Glomerular visceral epithelial cell (primary cell): ENCODE measurements around the gene MYO18B.

Experiments used
- DNase-seq: peaks from one replicate; pipeline ENCODE4 v3.0.0-alpha.2; 2016; ENCODE audit errors: extremely low spot score

MYO18B gene

GRCh38 chr22:25824828-25825423, 82.9 kb downstream of the MYO18B start:
- DNase-seq: no peak

GRCh38 chr22:25827415-25827814, 85.4 kb downstream of the MYO18B start:
- no peak for DNase-seq

- DNase-seq: no peak
Measured at GRCh38 chr22:25828422-25828821, 86.4 kb downstream of the MYO18B start.

GRCh38 chr22:25829237-25829636, 87.2 kb downstream of the MYO18B start:
- DNase-seq: no peak

GRCh38 chr22:25829808-25830777, 88.1 kb downstream of the MYO18B start:
- no peak for DNase-seq

GRCh38 chr22:25833091-25833490, 91.1 kb downstream of the MYO18B start:
- DNase-seq: no peak

GRCh38 chr22:25833676-25834075, 91.7 kb downstream of the MYO18B start:
- DNase-seq: no peak

GRCh38 chr22:25834490-25834889, 92.5 kb downstream of the MYO18B start:
- no peak for DNase-seq

- no peak for DNase-seq
Measured at GRCh38 chr22:25835348-25835747, 93.4 kb downstream of the MYO18B start.

- peak; percentile 38 for DNase-seq
Measured at GRCh38 chr22:25837288-25837900, 95.4 kb downstream of the MYO18B start.

GRCh38 chr22:25838960-25839741, 97.2 kb downstream of the MYO18B start:
- DNase-seq: no peak

- no peak for DNase-seq
Measured at GRCh38 chr22:25839755-25840154, 97.8 kb downstream of the MYO18B start.

GRCh38 chr22:25840167-25840566, 98.2 kb downstream of the MYO18B start:
- peak; percentile 11 for DNase-seq

GRCh38 chr22:25840891-25841290, 98.9 kb downstream of the MYO18B start:
- peak; percentile 8 for DNase-seq

GRCh38 chr22:25841775-25842174, 99.8 kb downstream of the MYO18B start:
- DNase-seq: no peak

- no peak for DNase-seq
Measured at GRCh38 chr22:25843660-25844405, 101.8 kb downstream of the MYO18B start.

- DNase-seq: no peak
Measured at GRCh38 chr22:25844601-25845000, 102.6 kb downstream of the MYO18B start.

- no peak for DNase-seq
Measured at GRCh38 chr22:25845985-25846745, 104.2 kb downstream of the MYO18B start.

GRCh38 chr22:25847451-25847850, 105.5 kb downstream of the MYO18B start:
- no peak for DNase-seq

GRCh38 chr22:25848954-25849353, 107.0 kb downstream of the MYO18B start:
- DNase-seq: no peak
